DOHH2 (cell line): ENCODE results near the gene DRD5.
"Not testable (repeated sequence)": the region's sequence is repeated elsewhere in the genome, so short reads cannot be mapped to it uniquely, and the experiment has no call there.

ENCODE experiments used
- EZH2phosphoT487 ChIP-seq: fragments of 200-600 bp; sonication (generic); IDR thresholded peaks from 2 replicates; pipeline ENCODE4 v1.6.1; 2017; ENCODE audit warnings: borderline replicate concordance, mild to moderate bottlenecking, antibody characterized with exemption, low read length, moderate library complexity, mixed read lengths
- TF ChIP-seq, protein P1 (sequence below): fragments of 200-600 bp; sonication (generic); IDR thresholded peaks from one replicate; pipeline ENCODE4 v1.5.1; 2014; ENCODE audit warnings: antibody characterized with exemption, mild to moderate bottlenecking, low read depth, low read length; ENCODE audit not compliant: poor library complexity, severe bottlenecking

- TF ChIP-seq, protein P1, sequence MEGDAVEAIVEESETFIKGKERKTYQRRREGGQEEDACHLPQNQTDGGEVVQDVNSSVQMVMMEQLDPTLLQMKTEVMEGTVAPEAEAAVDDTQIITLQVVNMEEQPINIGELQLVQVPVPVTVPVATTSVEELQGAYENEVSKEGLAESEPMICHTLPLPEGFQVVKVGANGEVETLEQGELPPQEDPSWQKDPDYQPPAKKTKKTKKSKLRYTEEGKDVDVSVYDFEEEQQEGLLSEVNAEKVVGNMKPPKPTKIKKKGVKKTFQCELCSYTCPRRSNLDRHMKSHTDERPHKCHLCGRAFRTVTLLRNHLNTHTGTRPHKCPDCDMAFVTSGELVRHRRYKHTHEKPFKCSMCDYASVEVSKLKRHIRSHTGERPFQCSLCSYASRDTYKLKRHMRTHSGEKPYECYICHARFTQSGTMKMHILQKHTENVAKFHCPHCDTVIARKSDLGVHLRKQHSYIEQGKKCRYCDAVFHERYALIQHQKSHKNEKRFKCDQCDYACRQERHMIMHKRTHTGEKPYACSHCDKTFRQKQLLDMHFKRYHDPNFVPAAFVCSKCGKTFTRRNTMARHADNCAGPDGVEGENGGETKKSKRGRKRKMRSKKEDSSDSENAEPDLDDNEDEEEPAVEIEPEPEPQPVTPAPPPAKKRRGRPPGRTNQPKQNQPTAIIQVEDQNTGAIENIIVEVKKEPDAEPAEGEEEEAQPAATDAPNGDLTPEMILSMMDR = not testable (repeated sequence)
- TF ChIP-seq EZH2phosphoT487 = not testable (repeated sequence)
Observed at GRCh38 chr4:9737280-9737679, 44.2 kb upstream of the DRD5 start.
